IPS-20b (cell line): ENCODE measurements around the gene FRMD4A.

Experiments
- H3K27ac ChIP-seq: one replicate; pipeline ENCODE4 v1.5.1; 2013; ENCODE audit warnings: low read length
- H3K27me3 ChIP-seq: 2 replicates; pipeline ENCODE4 v1.6.1; 2013; ENCODE audit warnings: mild to moderate bottlenecking, low read length, inconsistent platforms; ENCODE audit not compliant: insufficient read depth
- H3K36me3 ChIP-seq: 2 replicates; pipeline ENCODE4 v1.6.1; 2013; ENCODE audit warnings: low read depth, mild to moderate bottlenecking, inconsistent platforms, low read length, moderate library complexity; ENCODE audit not compliant: insufficient read depth
- H3K4me1 ChIP-seq: 2 replicates; pipeline ENCODE4 v1.6.1; 2013; ENCODE audit warnings: mild to moderate bottlenecking, control low read depth, inconsistent platforms, low read length, moderate library complexity; ENCODE audit not compliant: insufficient read depth
- H3K4me3 ChIP-seq: 2 replicates; pipeline ENCODE4 v1.5.1; 2013; ENCODE audit warnings: mild to moderate bottlenecking, low read length, inconsistent platforms
- H3K9ac ChIP-seq: 2 replicates; pipeline ENCODE4 v1.6.1; 2013; ENCODE audit warnings: low read depth, mild to moderate bottlenecking, inconsistent platforms, low read length, moderate library complexity
- H3K9me3 ChIP-seq: 2 replicates; pipeline ENCODE4 v1.6.1; 2013; ENCODE audit warnings: mild to moderate bottlenecking, low read depth, low read length, inconsistent platforms; ENCODE audit not compliant: insufficient read depth

FRMD4A gene

DNA sequence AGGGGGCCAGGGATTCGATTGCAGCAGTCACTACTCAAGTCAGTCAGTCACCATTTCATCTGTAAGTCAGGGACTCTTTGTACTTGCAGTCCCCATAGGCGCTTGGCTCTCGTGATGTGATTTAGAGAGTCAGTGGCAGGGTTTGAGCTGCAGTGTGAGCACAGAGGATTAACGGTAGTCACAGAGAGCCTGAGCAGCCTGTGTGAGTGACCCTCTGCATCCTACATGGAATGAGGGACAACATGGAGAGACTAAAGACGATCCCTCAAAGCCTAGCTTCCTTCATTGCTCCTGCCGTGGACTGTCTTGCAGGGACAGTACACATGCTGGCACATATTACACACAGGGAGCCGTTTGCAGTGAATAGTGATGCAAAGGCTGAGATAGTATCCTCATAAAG lies 687.7 kb downstream of the FRMD4A start:
- H3K36me3 ChIP-seq, result peaks cover 53% of the 10 kb centered on the region

GRCh38 chr10:13642293-13642692 lies 688.4 kb downstream of the FRMD4A start:
- no peak overlapping the region for H3K4me3 ChIP-seq
- H3K36me3 ChIP-seq, result peaks cover 46% of the 10 kb centered on the region
- H3K27ac ChIP-seq, result no peak overlapping the region
- no peak overlapping the region for H3K9ac ChIP-seq
- H3K4me1 ChIP-seq, result no peaks in the 10 kb centered on the region
- peaks cover 20% of the 10 kb centered on the region for H3K9me3 ChIP-seq
- no peaks in the 10 kb centered on the region for H3K27me3 ChIP-seq

More for the DNA sequence above, 687.7 kb downstream of the FRMD4A start:
- no peaks in the 10 kb centered on the region for H3K4me1 ChIP-seq
- H3K27me3 ChIP-seq, result no peaks in the 10 kb centered on the region
- H3K9ac ChIP-seq, result no peak overlapping the region
- 0 out of 2 replicates have a peak overlapping the region, but pooled peaks have one; percentile 37 for H3K4me3 ChIP-seq
- H3K27ac ChIP-seq, result no peak overlapping the region
- peaks cover 20% of the 10 kb centered on the region for H3K9me3 ChIP-seq

GRCh38 chr10:13637894-13638293 lies 692.8 kb downstream of the FRMD4A start:
- H3K4me3 ChIP-seq, result no peak overlapping the region
- peaks cover 16% of the 10 kb centered on the region for H3K9me3 ChIP-seq
- H3K27ac ChIP-seq, result no peak overlapping the region
- H3K27me3 ChIP-seq, result no peaks in the 10 kb centered on the region
- no peak overlapping the region for H3K9ac ChIP-seq
- H3K36me3 ChIP-seq, result peaks cover 14% of the 10 kb centered on the region
- H3K4me1 ChIP-seq, result 0 out of 2 replicates have a peak, but pooled peaks cover 2% of the 10 kb centered on the region

GRCh38 chr10:13637303-13637856 lies 693.3 kb downstream of the FRMD4A start:
- 0 out of 2 replicates have a peak, but pooled peaks cover 2% of the 10 kb centered on the region for H3K4me1 ChIP-seq
- no peak overlapping the region for H3K9ac ChIP-seq
- H3K4me3 ChIP-seq, result no peak overlapping the region
- no peaks in the 10 kb centered on the region for H3K27me3 ChIP-seq
- H3K27ac ChIP-seq, result no peak overlapping the region
- peaks cover 11% of the 10 kb centered on the region for H3K9me3 ChIP-seq
- H3K36me3 ChIP-seq, result peaks cover 9% of the 10 kb centered on the region

DNA sequence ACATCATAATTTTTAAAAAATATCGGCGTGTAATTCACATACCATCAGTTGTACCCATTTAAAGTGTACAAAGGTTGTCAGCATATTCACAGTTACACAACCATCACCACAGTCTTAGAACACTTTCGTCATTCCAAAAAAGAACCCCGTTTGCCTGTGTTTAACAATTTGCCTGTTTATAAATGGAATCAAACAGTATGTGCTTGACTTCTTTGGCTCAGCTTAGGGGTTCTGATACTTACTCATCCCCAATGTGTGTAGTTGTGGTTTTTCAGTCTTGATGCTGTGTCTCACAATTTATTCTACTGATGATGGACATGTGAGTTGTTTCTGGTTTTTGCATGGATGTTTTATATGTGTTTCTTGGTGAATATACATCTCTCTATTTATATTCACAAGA lies 693.9 kb downstream of the FRMD4A start:
- H3K27ac ChIP-seq, result no peak overlapping the region
- H3K4me1 ChIP-seq, result 0 out of 2 replicates have a peak, but pooled peaks cover 2% of the 10 kb centered on the region
- H3K36me3 ChIP-seq, result peaks cover 3% of the 10 kb centered on the region
- H3K9me3 ChIP-seq, result peaks cover 5% of the 10 kb centered on the region; the same call in 1 of the 2 replicates
- no peak overlapping the region for H3K4me3 ChIP-seq
- no peak overlapping the region for H3K9ac ChIP-seq
- no peaks in the 10 kb centered on the region for H3K27me3 ChIP-seq

DNA sequence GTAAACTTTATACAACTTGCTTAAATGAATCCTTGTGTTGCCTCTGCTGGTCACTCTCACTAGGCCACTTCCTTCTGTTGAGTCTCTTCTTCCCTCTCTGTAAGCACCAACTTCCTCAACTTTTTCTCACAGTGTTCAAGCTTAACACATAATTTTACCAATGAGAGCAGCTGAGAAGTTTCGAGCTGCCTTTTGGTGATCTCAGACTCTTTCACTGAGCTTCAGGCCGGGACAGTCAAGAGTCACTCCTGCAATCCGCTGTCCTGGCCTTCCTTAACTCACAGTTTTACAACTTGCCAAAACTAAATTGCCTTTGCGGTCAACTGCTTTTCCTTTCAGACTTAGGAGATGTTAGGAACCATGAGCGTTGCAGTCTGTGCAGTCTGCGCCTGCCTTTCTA lies 696.5 kb downstream of the FRMD4A start:
- Histone ChIP-seq H3K9me3 (no peaks in the 10 kb centered on the region), H3K36me3 (peaks cover 10% of the 10 kb centered on the region), H3K4me1 (0 out of 2 replicates have a peak, but pooled peaks cover 2% of the 10 kb centered on the region), H3K27ac (no peak overlapping the region), H3K4me3 (no peak overlapping the region), H3K9ac (no peak overlapping the region), H3K27me3 (no peaks in the 10 kb centered on the region)

DNA sequence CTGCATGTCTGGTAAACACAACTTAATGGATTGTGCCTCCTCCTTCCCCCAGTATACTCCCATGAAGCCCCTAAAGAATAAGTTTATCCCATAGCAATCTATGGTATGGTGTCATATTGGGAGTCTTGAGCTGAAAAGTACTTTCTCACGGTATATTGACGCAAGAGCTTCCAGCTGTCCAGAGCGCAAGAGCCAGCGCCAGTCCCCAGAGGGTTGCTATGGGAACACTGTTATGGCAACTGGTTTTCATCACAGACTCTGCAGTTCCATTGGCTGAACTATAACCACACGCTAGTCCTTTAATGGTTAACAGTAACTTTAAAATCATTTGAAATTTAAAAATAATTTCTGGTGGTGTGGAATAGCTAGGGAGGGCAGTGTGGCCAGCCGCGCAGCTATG lies 697.0 kb downstream of the FRMD4A start:
- 0 out of 2 replicates have a peak, but pooled peaks cover 3% of the 10 kb centered on the region for H3K4me1 ChIP-seq
- H3K4me3 ChIP-seq, result no peak overlapping the region
- no peaks in the 10 kb centered on the region for H3K27me3 ChIP-seq
- no peak overlapping the region for H3K27ac ChIP-seq
- H3K36me3 ChIP-seq, result peaks cover 10% of the 10 kb centered on the region
- no peaks in the 10 kb centered on the region for H3K9me3 ChIP-seq
- no peak overlapping the region for H3K9ac ChIP-seq

DNA sequence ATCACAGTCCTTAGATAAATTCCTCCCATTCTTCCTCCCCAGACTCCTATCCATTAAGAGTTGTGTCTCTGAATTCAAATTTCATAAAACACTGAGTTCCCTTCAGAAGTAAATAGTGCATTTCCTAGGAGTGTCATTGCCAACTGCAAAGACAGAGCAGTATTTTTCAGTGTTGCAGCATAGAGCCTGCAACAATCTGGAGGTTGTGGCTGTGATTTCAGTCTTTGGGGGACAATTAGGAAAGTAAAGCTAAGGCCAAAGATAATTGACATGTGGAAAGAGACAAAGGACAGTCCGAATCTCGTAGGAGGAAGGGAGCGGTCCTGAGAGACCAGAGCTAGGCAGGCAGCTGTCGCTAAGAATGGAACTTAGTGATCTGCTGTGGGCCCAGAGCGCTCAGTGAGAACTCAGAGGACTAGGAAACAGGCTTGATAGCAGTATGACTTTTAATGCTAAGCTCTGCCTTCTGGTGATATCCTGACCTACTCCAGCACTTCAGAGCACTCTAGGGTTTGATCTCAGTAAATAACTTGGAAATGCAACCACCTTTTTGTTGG lies 697.8 kb downstream of the FRMD4A start:
- no peaks in the 10 kb centered on the region for H3K9me3 ChIP-seq
- no peak overlapping the region for H3K4me3 ChIP-seq
- no peak overlapping the region for H3K27ac ChIP-seq
- no peak overlapping the region for H3K9ac ChIP-seq
- peaks cover 7% of the 10 kb centered on the region; the same call in 1 of the 2 replicates for H3K36me3 ChIP-seq
- peaks cover 7% of the 10 kb centered on the region for H3K4me1 ChIP-seq
- no peaks in the 10 kb centered on the region for H3K27me3 ChIP-seq

- Histone ChIP-seq H3K36me3 (peaks cover 7% of the 10 kb centered on the region; the same call in 1 of the 2 replicates), H3K9me3 (no peaks in the 10 kb centered on the region), H3K4me1 (peaks cover 11% of the 10 kb centered on the region), H3K4me3 (no peak overlapping the region), H3K27ac (no peak overlapping the region), H3K9ac (no peak overlapping the region), H3K27me3 (no peaks in the 10 kb centered on the region)
These were observed 698.3 kb downstream of the FRMD4A start for GRCh38 chr10:13632440-13632839.

GRCh38 chr10:13631594-13631993 lies 699.1 kb downstream of the FRMD4A start:
- Histone ChIP-seq H3K27ac (no peak overlapping the region), H3K9ac (no peak overlapping the region), H3K36me3 (peaks cover 7% of the 10 kb centered on the region; the same call in 1 of the 2 replicates), H3K4me3 (no peak overlapping the region), H3K4me1 (peaks cover 19% of the 10 kb centered on the region), H3K9me3 (no peaks in the 10 kb centered on the region), H3K27me3 (no peaks in the 10 kb centered on the region)

GRCh38 chr10:13630231-13630630 lies 700.5 kb downstream of the FRMD4A start:
- no peak overlapping the region for H3K9ac ChIP-seq
- H3K27me3 ChIP-seq, result no peaks in the 10 kb centered on the region
- no peak overlapping the region for H3K27ac ChIP-seq
- H3K36me3 ChIP-seq, result peaks cover 7% of the 10 kb centered on the region; the same call in 1 of the 2 replicates
- H3K4me1 ChIP-seq, result peaks cover 19% of the 10 kb centered on the region
- H3K9me3 ChIP-seq, result no peaks in the 10 kb centered on the region
- H3K4me3 ChIP-seq, result no peak overlapping the region

GRCh38 chr10:13629116-13629515 lies 701.6 kb downstream of the FRMD4A start:
- Histone ChIP-seq H3K4me1 (peaks cover 19% of the 10 kb centered on the region), H3K9me3 (no peaks in the 10 kb centered on the region), H3K27me3 (no peaks in the 10 kb centered on the region)

More at GRCh38 chr10:13629116-13629515, 701.6 kb downstream of the FRMD4A start:
- H3K9ac ChIP-seq, result no peak overlapping the region
- no peak overlapping the region for H3K4me3 ChIP-seq
- H3K27ac ChIP-seq, result no peak overlapping the region
- peaks cover 7% of the 10 kb centered on the region; the same call in 1 of the 2 replicates for H3K36me3 ChIP-seq
